Uterus (tissue), 4 donors: ENCODE results near the gene HSPBAP1. TPM values are rescaled to one million over a fixed set of nuclear protein-coding genes. Genes with fewer than 3 reads are reported as not detected.

Experiments used
- DNase-seq, 2 donors: peaks; one replicate each; pipeline ENCODE4 v3.0.0-alpha.2; 2019 to 2020
- H3K27ac ChIP-seq, 2 donors: fragments of 200-600 bp; sonication (generic); 1 replicate in 1 of 2; 2 replicates in 1 of 2; pipeline ENCODE4 v1.5.1; 2016 to 2018
- H3K27me3 ChIP-seq, 2 donors: fragments of 200-600 bp; sonication (generic); one replicate each; pipeline ENCODE4 v1.5.1; 2018 to 2019; ENCODE audit warnings: control low read depth in 1 of 2
- H3K36me3 ChIP-seq, 2 donors: fragments of 200-600 bp; sonication (generic); one replicate each; pipeline ENCODE4 v1.5.1; 2019; ENCODE audit warnings: control low read depth in 1 of 2
- H3K4me1 ChIP-seq, 2 donors: fragments of 200-600 bp; sonication (generic); one replicate each; pipeline ENCODE4 v1.5.1; 2018 to 2019; ENCODE audit warnings: control low read depth in 1 of 2
- H3K4me3 ChIP-seq, 2 donors: fragments of 200-600 bp; sonication (generic); 1 replicate in 1 of 2; 2 replicates in 1 of 2; pipeline ENCODE4 v1.5.1; 2018 to 2019; ENCODE audit warnings: mild to moderate bottlenecking in 1 of 2
- H3K9me3 ChIP-seq, 2 donors: fragments of 200-600 bp; sonication (generic); one replicate each; pipeline ENCODE4 v1.5.1; 2019; ENCODE audit warnings: control low read depth in 1 of 2
- POLR2A ChIP-seq, 2 donors: fragments of 450-650 bp; IDR thresholded peaks; one replicate each; pipeline ENCODE4 v1.6.1; 2016; ENCODE audit warnings: antibody characterized with exemption in 2 of 2, mild to moderate bottlenecking in 1 of 2, moderate library complexity in 1 of 2
- intact Hi-C: fragments of 100-400 bp; cut with DNase I; formaldehyde crosslinking; loops from one replicate; pipeline ENCODE4 v1.15.1; 2023; ENCODE audit warnings: low total_unique reads
- total RNA-seq, 4 donors: library from RNA; depleted of rRNA in 3 of 4; stranded (reverse); fragments of >200 nt in 3 of 4; gene quantifications; one replicate each; pipeline versions ENCODE4 v1.1.0 to v1.2.4, GENCODE V29; 2014 to 2023
- TF ChIP-seq, protein P1 (sequence below), 4 experiments: fragments of 200-600 bp in 2 of 4; fragments of 450-650 bp in 2 of 4; sonication (generic) in 2 of 4; IDR thresholded peaks; one replicate each; pipeline ENCODE4 v1.5.1; 2016 to 2019; ENCODE audit warnings: antibody characterized with exemption in 4 of 4, mild to moderate bottlenecking in 2 of 4, moderate library complexity in 1 of 4
- donor health status: DM: yes; HTN: yes; CAD: no.

HSPBAP1 gene
- total RNA-seq, 4 donors from 2014 or later: 3.1 to 25.9 (median 11.7) TPM

DNA sequence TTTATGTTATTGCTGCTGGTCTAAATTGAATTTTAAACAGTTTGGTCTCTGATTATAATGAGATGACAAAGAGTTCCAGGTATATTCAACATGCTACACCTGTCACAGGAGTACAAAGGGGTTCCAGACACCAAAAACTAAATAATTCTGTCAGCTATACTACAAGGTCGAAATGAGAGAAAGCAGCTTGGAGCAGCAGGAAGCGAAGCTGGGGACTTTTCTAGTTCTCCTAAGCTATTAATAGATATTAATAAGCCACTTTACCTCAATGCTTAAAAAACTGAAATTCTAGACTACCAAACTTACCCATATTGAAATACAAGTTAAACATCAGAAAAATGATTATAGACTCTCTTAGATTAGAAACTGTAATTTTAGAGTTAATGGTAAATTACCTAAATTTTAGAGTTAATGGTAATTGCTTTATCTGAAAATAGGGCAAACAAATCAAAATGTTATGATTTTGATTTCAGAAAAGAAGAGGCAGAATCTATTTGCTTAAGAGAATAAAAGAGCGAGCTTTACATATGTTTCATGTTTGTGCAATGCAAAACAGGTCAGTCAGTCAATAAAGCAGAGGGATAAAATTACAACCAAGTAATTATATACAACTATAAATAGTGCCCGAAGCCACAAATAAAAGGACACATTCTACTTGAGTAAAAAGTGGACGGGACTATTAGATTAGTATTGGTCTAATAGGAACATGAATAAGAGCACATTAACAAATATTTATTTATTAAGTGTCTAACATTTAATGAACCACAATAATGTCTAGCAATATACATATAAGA, 16.8 kb downstream of the HSPBAP1 start:
- no peak overlapping the region for H3K4me3 ChIP-seq
- no peaks in the 10 kb centered on the region for H3K27me3 ChIP-seq
- no peaks in the 10 kb centered on the region for H3K9me3 ChIP-seq
- H3K4me1 ChIP-seq: no peaks in the 10 kb centered on the region
- intact Hi-C loops: no loop called here
- DNase-seq: no peak
- H3K27ac ChIP-seq: no peak overlapping the region
- no peaks in the 10 kb centered on the region for H3K36me3 ChIP-seq
- TF ChIP-seq POLR2A (IDR thresholded peaks at IDR 0.05): no peak

DNA sequence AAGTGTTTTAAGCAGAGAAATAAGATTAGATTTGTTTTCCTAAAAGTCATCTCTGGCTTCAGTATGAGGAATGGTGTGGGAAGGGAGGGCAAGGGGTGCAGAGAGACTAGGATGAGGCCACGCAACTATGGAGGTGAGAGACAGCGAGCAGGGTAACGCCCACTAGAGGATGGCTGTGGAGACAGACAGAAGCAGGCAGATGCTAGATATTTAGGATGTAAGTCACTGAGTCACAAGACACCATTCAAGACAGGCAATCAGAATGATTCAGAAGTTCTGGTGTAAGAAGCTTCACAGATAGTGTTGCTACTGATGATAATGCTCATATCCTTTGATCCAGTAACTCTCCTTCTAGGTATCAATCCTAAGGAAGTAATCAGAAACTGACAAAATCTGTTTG, 19.1 kb downstream of the HSPBAP1 start:
- no peak for DNase-seq
- no peak overlapping the region for H3K4me3 ChIP-seq
- intact Hi-C loops: no loop called here
- H3K27me3 ChIP-seq: no peaks in the 10 kb centered on the region
- TF ChIP-seq, protein P1, sequence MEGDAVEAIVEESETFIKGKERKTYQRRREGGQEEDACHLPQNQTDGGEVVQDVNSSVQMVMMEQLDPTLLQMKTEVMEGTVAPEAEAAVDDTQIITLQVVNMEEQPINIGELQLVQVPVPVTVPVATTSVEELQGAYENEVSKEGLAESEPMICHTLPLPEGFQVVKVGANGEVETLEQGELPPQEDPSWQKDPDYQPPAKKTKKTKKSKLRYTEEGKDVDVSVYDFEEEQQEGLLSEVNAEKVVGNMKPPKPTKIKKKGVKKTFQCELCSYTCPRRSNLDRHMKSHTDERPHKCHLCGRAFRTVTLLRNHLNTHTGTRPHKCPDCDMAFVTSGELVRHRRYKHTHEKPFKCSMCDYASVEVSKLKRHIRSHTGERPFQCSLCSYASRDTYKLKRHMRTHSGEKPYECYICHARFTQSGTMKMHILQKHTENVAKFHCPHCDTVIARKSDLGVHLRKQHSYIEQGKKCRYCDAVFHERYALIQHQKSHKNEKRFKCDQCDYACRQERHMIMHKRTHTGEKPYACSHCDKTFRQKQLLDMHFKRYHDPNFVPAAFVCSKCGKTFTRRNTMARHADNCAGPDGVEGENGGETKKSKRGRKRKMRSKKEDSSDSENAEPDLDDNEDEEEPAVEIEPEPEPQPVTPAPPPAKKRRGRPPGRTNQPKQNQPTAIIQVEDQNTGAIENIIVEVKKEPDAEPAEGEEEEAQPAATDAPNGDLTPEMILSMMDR (IDR thresholded peaks at IDR 0.05): no peak
- TF ChIP-seq POLR2A (IDR thresholded peaks at IDR 0.05): no peak
- no peaks in the 10 kb centered on the region for H3K36me3 ChIP-seq
- no peak overlapping the region for H3K27ac ChIP-seq
- no peaks in the 10 kb centered on the region for H3K9me3 ChIP-seq
- H3K4me1 ChIP-seq: no peaks in the 10 kb centered on the region

DNA sequence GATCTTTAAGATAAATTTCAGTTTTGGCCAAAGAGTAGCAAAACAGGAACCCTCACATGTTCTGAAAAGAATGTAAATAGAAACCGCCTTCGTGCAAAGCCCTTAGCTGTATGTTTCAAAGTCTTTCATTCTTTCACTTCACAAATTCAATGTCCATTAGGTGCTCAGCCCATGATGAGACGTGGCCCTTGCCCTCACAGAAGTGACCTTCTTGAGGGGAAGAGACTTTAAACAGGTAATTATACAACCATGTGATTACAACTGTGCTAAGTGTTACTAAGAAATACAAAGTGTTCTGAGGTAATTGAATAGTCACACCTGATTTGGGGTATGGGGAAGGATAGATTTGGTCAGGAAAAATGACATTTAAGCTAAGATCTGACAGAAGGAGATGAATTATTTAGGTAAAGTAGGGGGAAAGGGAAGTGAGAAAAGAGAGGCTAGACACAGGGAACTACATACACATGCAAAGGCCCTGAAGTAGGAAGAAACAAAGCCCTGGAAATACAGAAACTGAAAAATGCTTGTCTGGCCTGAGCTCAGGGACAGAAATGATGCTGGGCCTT, 19.6 kb downstream of the HSPBAP1 start:
- Histone ChIP-seq H3K36me3 (no peaks in the 10 kb centered on the region), H3K27ac (no peak overlapping the region), H3K9me3 (no peaks in the 10 kb centered on the region), H3K4me3 (no peak overlapping the region), H3K4me1 (no peaks in the 10 kb centered on the region), H3K27me3 (no peaks in the 10 kb centered on the region)
- DNase-seq: no peak
- intact Hi-C loops: no loop called here
- TF ChIP-seq, protein P1 (IDR thresholded peaks at IDR 0.05): no peak
- no peak for TF ChIP-seq POLR2A (IDR thresholded peaks at IDR 0.05)

DNA sequence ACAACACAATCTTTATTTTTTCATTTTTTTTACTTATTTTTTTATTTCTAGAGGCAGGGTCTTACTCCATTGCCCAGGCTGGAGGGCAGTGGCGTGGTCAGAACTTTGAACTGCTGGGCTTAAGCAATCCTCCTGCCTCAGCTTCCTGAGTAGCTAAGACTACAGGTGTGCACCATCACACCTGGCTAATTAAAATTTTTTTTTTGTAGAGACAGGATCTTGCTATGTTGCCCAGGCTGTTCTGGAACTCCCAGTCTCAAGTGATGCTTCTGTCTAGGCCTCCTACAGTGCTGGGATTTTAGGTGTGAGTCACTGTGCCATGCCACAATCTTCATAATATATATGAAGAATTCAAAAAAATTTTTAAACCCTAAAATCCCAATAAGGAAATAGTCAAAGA, 20.8 kb downstream of the HSPBAP1 start:
- no peak overlapping the region for H3K27ac ChIP-seq
- DNase-seq: no peak

DNA sequence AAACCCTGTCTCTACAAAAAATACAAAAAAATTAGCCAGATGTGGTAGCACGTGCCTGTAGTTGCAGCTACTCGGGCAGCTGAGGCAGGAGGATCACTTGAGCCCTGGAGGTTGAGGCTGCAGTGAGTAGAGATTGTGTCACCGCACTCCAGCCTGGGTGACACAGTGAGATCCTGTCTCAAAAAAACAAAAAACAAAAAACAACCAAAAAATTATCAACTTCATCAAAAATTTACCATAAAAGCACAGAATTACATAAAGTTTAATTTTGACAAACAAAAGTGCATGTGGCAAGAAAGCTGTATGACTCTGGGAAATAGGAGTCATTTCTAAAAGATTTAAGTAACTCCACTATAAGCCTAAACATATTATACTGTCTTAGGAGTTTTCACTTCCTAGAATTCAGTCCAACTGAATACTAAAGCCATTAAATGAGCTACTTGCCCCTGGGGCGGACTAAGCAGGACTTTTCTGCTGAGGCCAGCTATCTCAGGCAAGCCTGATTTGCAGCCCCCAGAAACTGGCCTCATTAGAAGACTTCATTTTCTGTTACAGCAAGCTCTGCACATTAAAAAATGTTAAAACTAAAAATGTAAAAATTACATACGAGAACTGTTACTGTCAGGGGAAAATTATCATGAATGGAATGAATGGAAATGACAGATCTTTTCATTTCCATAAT, 23.0 kb downstream of the HSPBAP1 start:
- no peak for DNase-seq
- TF ChIP-seq, protein P1 (IDR thresholded peaks at IDR 0.05): no peak
- no peak for TF ChIP-seq POLR2A (IDR thresholded peaks at IDR 0.05)
- Histone ChIP-seq H3K4me3 (no peak overlapping the region), H3K27ac (no peak overlapping the region), H3K36me3 (no peaks in the 10 kb centered on the region), H3K9me3 (no peaks in the 10 kb centered on the region), H3K27me3 (no peaks in the 10 kb centered on the region), H3K4me1 (no peaks in the 10 kb centered on the region)
- intact Hi-C loops: no loop called here

More for the DNA sequence above, 20.8 kb downstream of the HSPBAP1 start:
- Histone ChIP-seq H3K36me3 (no peaks in the 10 kb centered on the region), H3K4me3 (no peak overlapping the region), H3K9me3 (no peaks in the 10 kb centered on the region), H3K4me1 (no peaks in the 10 kb centered on the region), H3K27me3 (no peaks in the 10 kb centered on the region)
- no peak for TF ChIP-seq POLR2A (IDR thresholded peaks at IDR 0.05)
- TF ChIP-seq, protein P1 (IDR thresholded peaks at IDR 0.05): no peak
- intact Hi-C loops: no loop called here
